Neuronal stem cell (in vitro differentiated cells): ENCODE measurements around the gene NECTIN1.

Experiments
- DNase-seq: peaks from one replicate; pipeline ENCODE4 v3.0.0-alpha.2; 2013; ENCODE audit warnings: low spot score
- H2AFZ ChIP-seq: one replicate; pipeline ENCODE4 v1.6.1; 2013; ENCODE audit warnings: mild to moderate bottlenecking, low read length, inconsistent platforms
- H2AK5ac ChIP-seq: 2 replicates; pipeline ENCODE4 v1.6.1; 2013; ENCODE audit warnings: low read depth, mild to moderate bottlenecking, inconsistent platforms, low read length, moderate library complexity, mixed read lengths
- H2BK120ac ChIP-seq: 2 replicates; pipeline ENCODE4 v1.6.1; 2013; ENCODE audit warnings: low read depth, mild to moderate bottlenecking, inconsistent platforms, low read length, moderate library complexity, mixed read lengths
- H2BK12ac ChIP-seq: one replicate; pipeline ENCODE4 v1.6.1; 2013; ENCODE audit warnings: low read length, inconsistent platforms
- H2BK15ac ChIP-seq: 2 replicates; pipeline ENCODE4 v1.6.1; 2013; ENCODE audit warnings: mild to moderate bottlenecking, low read length, inconsistent platforms, mixed read lengths
- H2BK5ac ChIP-seq: one replicate; pipeline ENCODE4 v1.6.1; 2013; ENCODE audit warnings: inconsistent platforms, mild to moderate bottlenecking, low read length, moderate library complexity
- H3K14ac ChIP-seq: one replicate; pipeline ENCODE4 v1.6.1; 2013; ENCODE audit warnings: low read length, inconsistent platforms
- H3K18ac ChIP-seq: 2 replicates; pipeline ENCODE4 v1.6.1; 2013; ENCODE audit warnings: low read length, inconsistent platforms
- H3K23ac ChIP-seq: 2 replicates; pipeline ENCODE4 v1.6.1; 2013; ENCODE audit warnings: low read depth, mild to moderate bottlenecking, mixed read lengths, low read length, inconsistent platforms; ENCODE audit not compliant: poor library complexity
- H3K27ac ChIP-seq: replicated peaks from 3 replicates; pipeline ENCODE4 v1.5.1; 2013; ENCODE audit warnings: low read length, inconsistent platforms
- H3K27me3 ChIP-seq, 3 experiments: 2 replicates each; pipeline ENCODE4 v1.6.1; 2013; ENCODE audit warnings: low read length in 3 of 3, mild to moderate bottlenecking in 2 of 3, inconsistent platforms in 1 of 3, low read depth in 1 of 3, mixed read lengths in 1 of 3, moderate library complexity in 1 of 3; ENCODE audit not compliant: control insufficient read depth in 3 of 3, insufficient read depth in 3 of 3
- H3K36me3 ChIP-seq, 2 donors: replicated peaks in 1 of 2; 2 replicates each; pipeline ENCODE4 v1.6.1; 2013; ENCODE audit warnings: low read length in 2 of 2; ENCODE audit not compliant: control insufficient read depth in 2 of 2, insufficient read depth in 2 of 2
- H3K4ac ChIP-seq: 2 replicates; pipeline ENCODE4 v1.6.1; 2013; ENCODE audit warnings: inconsistent platforms, mild to moderate bottlenecking, low read length, moderate library complexity
- H3K4me1 ChIP-seq, 2 donors: 1 replicate in 1 of 2; 2 replicates in 1 of 2; pipeline ENCODE4 v1.6.1; 2013; ENCODE audit warnings: low read length in 2 of 2, low read depth in 1 of 2; ENCODE audit not compliant: control insufficient read depth in 2 of 2, insufficient read depth in 1 of 2
- H3K4me2 ChIP-seq: one replicate; pipeline ENCODE4 v1.6.1; 2013; ENCODE audit warnings: mild to moderate bottlenecking, low read length, inconsistent platforms; ENCODE audit not compliant: insufficient read depth, poor library complexity, severe bottlenecking
- H3K4me3 ChIP-seq, 2 donors: 2 replicates each; pipeline ENCODE4 v1.5.1; 2013; ENCODE audit warnings: low read length in 2 of 2, mild to moderate bottlenecking in 2 of 2, inconsistent platforms in 1 of 2, moderate library complexity in 1 of 2
- H3K79me1 ChIP-seq: one replicate; pipeline ENCODE4 v1.6.1; 2013; ENCODE audit warnings: low read depth, mild to moderate bottlenecking, inconsistent platforms, low read length, moderate library complexity
- H3K9ac ChIP-seq: one replicate; pipeline ENCODE4 v1.6.1; 2013; ENCODE audit warnings: mild to moderate bottlenecking, low read depth, low read length, inconsistent platforms; ENCODE audit not compliant: poor library complexity
- H3K9me3 ChIP-seq, 2 donors: replicated peaks in 1 of 2; 2 replicates each; pipeline versions ENCODE3 to v1.6.1; 2013; ENCODE audit warnings: low read length in 2 of 2, mild to moderate bottlenecking in 2 of 2, inconsistent platforms in 1 of 2, low read depth in 1 of 2, mixed read lengths in 1 of 2, moderate library complexity in 1 of 2; ENCODE audit not compliant: control insufficient read depth in 2 of 2, insufficient read depth in 1 of 2
- H4K8ac ChIP-seq: one replicate; pipeline ENCODE4 v1.6.1; 2013; ENCODE audit warnings: low read depth, mild to moderate bottlenecking, inconsistent platforms, low read length, moderate library complexity
- H4K91ac ChIP-seq: one replicate; pipeline ENCODE4 v1.6.1; 2013; ENCODE audit warnings: low read length, low read depth, mild to moderate bottlenecking, inconsistent platforms; ENCODE audit not compliant: poor library complexity
- WGBS, 2 donors: extraction: QIAGEN DNeasy Blood & Tissue Kit; methylation state at CpG; one replicate each; pipeline ENCODE4 v1.1.7; 2013; ENCODE audit warnings: missing lambda C conversion rate in 2 of 2, mixed read lengths in 1 of 2; ENCODE audit not compliant: insufficient read length in 2 of 2, insufficient replicate concordance in 1 of 2; ENCODE audit errors: extremely low coverage in 2 of 2; 5-methylcytosine and 5-hydroxymethylcytosine counted together

NECTIN1 gene

GRCh38 chr11:119640541-119640940 lies 88.5 kb downstream of the NECTIN1 start:
- Histone ChIP-seq H2AFZ (no peak overlapping the region), H3K27ac (no peak overlapping the region), H2BK120ac (no peak overlapping the region), H2BK15ac (no peak overlapping the region), H3K18ac (peak overlapping the region; percentile 73), H3K14ac (no peak overlapping the region), H3K4me3 (no peak overlapping the region), H3K4me2 (no peak overlapping the region), H2AK5ac (peak overlapping the region; percentile 48), H3K36me3 (no peaks in the 10 kb centered on the region), H4K91ac (no peak overlapping the region), H4K8ac (no peak overlapping the region), H3K27me3 (peaks cover 0 to 46% (median 3%) of the 10 kb centered on the region in 3 experiments), H3K79me1 (no peaks in the 10 kb centered on the region), H3K9me3 (no peaks in the 10 kb centered on the region), H2BK5ac (no peak overlapping the region), H3K4ac (no peak overlapping the region), H2BK12ac (no peak overlapping the region), H3K23ac (no peak overlapping the region), H3K9ac (no peak overlapping the region), H3K4me1 (peaks cover 0 to 7% of the 10 kb centered on the region in 2 donors)
- no CpG with 5 or more reads among the region's 6 CpGs for WGBS, 2 donors
- no peak for DNase-seq

GRCh38 chr11:119639642-119640205 lies 89.3 kb downstream of the NECTIN1 start:
- no peak overlapping the region for H3K4me3 ChIP-seq
- peaks cover 0 to 7% of the 10 kb centered on the region in 2 donors for H3K4me1 ChIP-seq

GRCh38 chr11:119638851-119639250 lies 90.1 kb downstream of the NECTIN1 start:
- Histone ChIP-seq H3K27ac (no peak overlapping the region), H2BK15ac (no peak overlapping the region), H3K9me3 (no peaks in the 10 kb centered on the region), H2BK5ac (peak overlapping the region; percentile 14), H3K4me2 (no peak overlapping the region), H3K27me3 (peaks cover 0 to 43% (median 3%) of the 10 kb centered on the region in 3 experiments), H4K91ac (no peak overlapping the region), H3K79me1 (no peaks in the 10 kb centered on the region), H3K9ac (no peak overlapping the region), H3K14ac (no peak overlapping the region), H4K8ac (no peak overlapping the region), H2BK120ac (no peak overlapping the region), H2AFZ (no peak overlapping the region), H3K4me3 (no peak overlapping the region), H2BK12ac (no peak overlapping the region), H2AK5ac (peak overlapping the region; percentile 6), H3K4me1 (peaks cover 0 to 7% of the 10 kb centered on the region in 2 donors), H3K4ac (no peak overlapping the region), H3K23ac (no peak overlapping the region), H3K36me3 (no peaks in the 10 kb centered on the region), H3K18ac (no peak overlapping the region)
- no peak for DNase-seq
- no CpG with 5 or more reads among the region's 11 CpGs for WGBS, 2 donors

More at GRCh38 chr11:119639642-119640205, 89.3 kb downstream of the NECTIN1 start:
- WGBS, 2 donors, result no CpG with 5 or more reads among the region's 11 CpGs
- Histone ChIP-seq H4K91ac (no peak overlapping the region), H2AFZ (peak overlapping the region; percentile 19), H2AK5ac (no peak overlapping the region), H3K79me1 (no peaks in the 10 kb centered on the region), H3K14ac (no peak overlapping the region), H3K36me3 (no peaks in the 10 kb centered on the region), H2BK12ac (no peak overlapping the region), H3K4ac (no peak overlapping the region), H3K23ac (no peak overlapping the region), H3K27ac (no peak overlapping the region), H3K9ac (no peak overlapping the region), H4K8ac (no peak overlapping the region), H2BK120ac (no peak overlapping the region), H3K27me3 (peaks cover 0 to 45% (median 3%) of the 10 kb centered on the region in 3 experiments), H3K4me2 (no peak overlapping the region), H3K18ac (no peak overlapping the region), H2BK15ac (no peak overlapping the region), H2BK5ac (no peak overlapping the region), H3K9me3 (no peaks in the 10 kb centered on the region)
- DNase-seq, result no peak

GRCh38 chr11:119637481-119637880 lies 91.5 kb downstream of the NECTIN1 start:
- no peak overlapping the region for H3K9ac ChIP-seq

More at GRCh38 chr11:119637481-119637880, 91.5 kb downstream of the NECTIN1 start:
- Histone ChIP-seq H3K4ac (no peak overlapping the region), H3K27ac (no peak overlapping the region), H3K18ac (peak overlapping the region; percentile 32), H3K4me2 (no peak overlapping the region), H3K79me1 (no peaks in the 10 kb centered on the region), H3K4me3 (no peak overlapping the region), H2BK5ac (no peak overlapping the region), H4K91ac (no peak overlapping the region), H4K8ac (no peak overlapping the region), H3K23ac (peak overlapping the region; percentile 16), H2BK120ac (no peak overlapping the region), H3K14ac (no peak overlapping the region), H3K4me1 (peaks cover 0 to 7% of the 10 kb centered on the region in 2 donors), H2BK15ac (peak overlapping the region; percentile 32), H2AK5ac (peak overlapping the region; percentile 48), H3K9me3 (peaks cover 0 to 5% of the 10 kb centered on the region in 2 donors), H3K36me3 (no peaks in the 10 kb centered on the region), H2AFZ (no peak overlapping the region), H3K27me3 (peaks cover 0 to 41% (median 3%) of the 10 kb centered on the region in 3 experiments), H2BK12ac (no peak overlapping the region)
- no CpG with 5 or more reads among the region's 4 CpGs for WGBS, 2 donors
- DNase-seq, result no peak
